HuH-7 (cell line): ENCODE data around the gene HACD4.
"Not testable (repeated sequence)": the region's sequence is repeated elsewhere in the genome, so short reads cannot be mapped to it uniquely, and the experiment has no call there.

Source experiments
- DNase-seq: peaks from one replicate; pipeline ENCODE4 v3.0.0; 2011; ENCODE audit warnings: low spot score

HACD4 gene

GRCh38 chr9:20973246-20973947 is 58.0 kb downstream of the HACD4 start:
- DNase-seq: not testable (repeated sequence)

GRCh38 chr9:20972684-20973083 is 58.8 kb downstream of the HACD4 start:
- no peak for DNase-seq

- DNase-seq: no peak
Measured at GRCh38 chr9:20962536-20963225, 68.8 kb downstream of the HACD4 start.

GRCh38 chr9:20950707-20951106 is 80.7 kb downstream of the HACD4 start:
- DNase-seq: no peak
